HG03432 (cell line): ENCODE results near the gene SNRPB2.

Experiments used
- ATAC-seq: cut with Tn5 transposase; IDR thresholded peaks from one replicate; pipeline ENCODE4 v1.9.1; 2021; ENCODE audit warnings: mild to moderate bottlenecking, moderate library complexity; ENCODE audit not compliant: unreplicated experiment

SNRPB2 gene

DNA sequence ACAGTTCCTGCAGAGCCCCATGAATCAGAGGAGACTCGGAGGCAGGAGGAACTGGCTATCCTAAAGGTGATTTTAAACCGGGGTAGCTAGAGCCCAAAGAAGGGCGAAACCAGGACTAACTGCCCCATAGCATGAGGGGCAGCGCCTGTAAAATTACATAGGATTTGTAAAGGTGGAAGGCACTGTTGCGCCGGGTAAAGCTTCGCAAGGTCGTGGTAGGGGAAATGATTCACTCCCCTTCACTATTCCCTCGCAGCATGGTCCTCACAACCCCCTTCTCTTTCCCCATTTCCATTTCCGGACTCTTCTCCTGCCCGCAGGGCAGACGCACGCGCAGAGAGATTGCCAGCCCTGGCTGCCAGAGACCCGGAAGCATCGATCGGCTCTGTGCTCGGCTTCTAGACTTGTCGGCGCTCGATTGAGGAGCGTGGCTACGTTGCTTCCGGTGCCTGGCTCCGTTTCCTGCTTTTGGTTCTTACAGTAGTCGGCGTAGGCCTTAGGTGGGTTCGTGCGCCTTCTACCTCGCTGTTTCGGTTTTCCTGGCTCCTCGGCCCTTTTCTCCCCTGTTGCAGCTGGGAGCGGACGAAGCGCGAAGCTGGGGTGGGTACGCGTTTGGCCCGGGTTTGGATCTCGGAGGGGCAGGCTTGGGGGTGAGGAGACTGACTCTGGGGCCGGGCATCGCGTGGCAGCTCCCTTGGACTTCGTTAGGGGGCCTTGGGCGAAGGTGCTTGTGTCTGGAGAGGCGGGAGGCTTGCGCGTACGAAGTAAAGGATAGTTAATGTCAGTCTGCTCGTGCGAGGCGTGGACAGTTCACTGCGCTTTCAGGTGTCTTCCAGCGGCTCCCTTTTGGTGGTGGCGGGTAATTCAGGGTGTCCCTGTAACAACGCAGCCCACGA is at the start of gene SNRPB2:
TSS of gene SNRPB2 (plus strand) at position 462 of the 896 bp plus-strand sequence. CDS start 1,677 bp downstream, outside the sequence.
- ATAC-seq = peak; percentile 100

DNA sequence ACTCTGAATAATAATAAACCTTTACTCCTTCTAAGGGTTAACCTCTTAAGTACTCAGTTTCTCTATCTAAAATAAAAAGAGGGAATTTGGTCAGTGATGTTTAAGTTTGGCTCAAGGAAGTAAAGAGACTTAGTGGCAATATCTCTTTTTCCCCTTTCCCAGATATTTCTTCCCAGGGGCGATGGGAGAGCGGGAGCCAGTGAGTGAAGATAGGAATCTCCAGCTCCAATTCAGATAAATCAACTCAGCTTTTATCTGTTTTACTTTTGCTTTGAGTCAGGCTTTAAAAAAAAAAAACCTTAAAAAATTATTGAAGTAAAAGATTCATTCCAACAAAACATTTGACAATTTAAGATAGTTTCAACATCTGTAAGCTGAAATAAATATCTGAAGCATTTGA is 45.4 kb upstream of the SNRPB2 start:
- no peak for ATAC-seq

DNA sequence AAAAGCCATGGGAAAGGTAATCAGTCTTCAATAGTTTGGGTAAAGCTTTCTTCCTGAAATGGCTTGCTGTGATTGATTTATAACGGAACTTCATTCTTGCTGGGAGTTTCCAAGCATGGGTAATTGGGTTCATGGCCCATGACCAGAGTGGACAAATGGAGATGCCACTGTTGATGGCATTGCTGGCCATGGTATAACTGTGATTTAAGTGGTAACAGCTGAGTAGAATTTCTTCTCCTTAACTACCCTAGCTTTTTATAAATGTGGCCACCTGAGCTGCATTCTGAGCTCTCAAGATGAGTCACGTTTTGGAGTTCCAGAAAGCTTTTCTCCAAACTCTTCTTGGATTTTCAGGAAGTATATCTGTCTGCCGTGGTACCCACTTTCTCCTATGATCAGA is 39.9 kb upstream of the SNRPB2 start:
- no peak for ATAC-seq

DNA sequence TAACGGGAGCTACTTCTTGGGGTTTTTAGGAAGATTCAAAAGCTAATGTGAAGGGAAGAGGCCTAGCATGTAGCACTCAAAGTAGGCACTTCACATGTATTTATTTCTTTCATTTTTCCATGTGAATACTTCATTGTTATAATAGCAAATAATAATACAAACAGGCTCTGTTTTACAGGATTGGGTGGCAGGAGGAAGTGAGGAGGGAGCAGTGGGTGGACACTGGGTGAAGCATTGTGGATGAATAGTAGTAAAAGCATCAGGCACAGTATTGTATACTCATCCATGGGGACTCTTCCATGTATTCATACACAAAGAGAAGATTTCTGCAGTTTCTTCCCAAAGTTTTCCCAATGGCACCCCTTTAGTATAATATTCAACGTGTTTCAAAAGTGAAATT is 38.4 kb upstream of the SNRPB2 start:
- no peak for ATAC-seq

DNA sequence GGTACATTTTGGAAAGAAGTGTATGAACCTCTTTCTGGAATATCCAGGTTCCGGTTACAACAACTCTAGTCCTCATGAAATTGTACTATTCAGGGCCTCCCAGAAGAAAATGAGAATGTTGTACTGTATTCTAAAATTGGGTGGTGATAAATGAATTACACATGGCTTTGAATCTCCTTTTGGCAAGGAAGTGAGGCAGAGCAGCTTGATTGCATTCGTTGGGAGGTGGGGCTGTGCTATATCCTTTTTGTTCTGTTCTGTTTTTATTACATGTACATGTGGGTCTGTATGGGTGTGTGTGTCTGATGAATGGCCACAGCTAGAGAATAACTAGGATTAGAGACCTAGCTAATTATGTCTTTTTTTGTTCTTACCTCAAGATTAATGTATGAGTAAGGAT is 37.8 kb upstream of the SNRPB2 start:
- ATAC-seq = no peak

DNA sequence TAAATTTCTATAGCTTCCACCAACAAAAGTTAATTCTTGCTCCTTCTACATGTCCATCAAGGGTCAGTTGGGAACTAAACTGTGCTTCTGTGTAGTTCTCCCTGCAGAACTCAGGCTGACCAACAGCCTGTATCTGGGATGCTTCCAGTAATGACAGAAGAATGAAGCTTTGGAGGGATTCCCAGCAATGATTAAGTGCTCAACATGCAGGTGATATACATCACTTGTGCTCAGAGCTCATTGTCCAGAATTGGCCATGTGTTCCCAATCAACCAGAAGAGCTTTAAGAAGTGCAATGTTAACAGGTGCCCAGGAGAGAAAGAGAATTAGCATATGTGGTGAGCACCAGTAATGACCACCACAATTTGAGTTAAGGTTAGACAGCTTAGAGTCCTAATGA is 37.4 kb upstream of the SNRPB2 start:
- no peak for ATAC-seq

DNA sequence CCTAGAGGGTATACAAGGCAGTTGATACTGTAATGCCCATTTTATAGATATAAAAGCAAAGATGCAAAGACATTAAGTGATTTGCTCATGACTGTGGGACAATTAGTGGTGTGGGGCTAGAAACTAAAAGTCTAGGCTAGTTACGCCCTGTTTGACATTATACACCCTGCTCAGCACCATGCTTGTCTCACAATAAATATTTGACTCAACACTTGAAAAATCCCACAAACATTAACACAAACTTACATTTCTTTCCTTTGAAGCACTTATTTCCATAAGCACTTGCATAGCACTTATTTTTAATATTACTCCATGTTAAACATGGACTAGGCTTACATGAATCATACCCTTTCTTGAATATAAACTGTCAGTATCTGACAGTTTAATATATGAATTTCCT is 36.5 kb upstream of the SNRPB2 start:
- ATAC-seq = no peak

DNA sequence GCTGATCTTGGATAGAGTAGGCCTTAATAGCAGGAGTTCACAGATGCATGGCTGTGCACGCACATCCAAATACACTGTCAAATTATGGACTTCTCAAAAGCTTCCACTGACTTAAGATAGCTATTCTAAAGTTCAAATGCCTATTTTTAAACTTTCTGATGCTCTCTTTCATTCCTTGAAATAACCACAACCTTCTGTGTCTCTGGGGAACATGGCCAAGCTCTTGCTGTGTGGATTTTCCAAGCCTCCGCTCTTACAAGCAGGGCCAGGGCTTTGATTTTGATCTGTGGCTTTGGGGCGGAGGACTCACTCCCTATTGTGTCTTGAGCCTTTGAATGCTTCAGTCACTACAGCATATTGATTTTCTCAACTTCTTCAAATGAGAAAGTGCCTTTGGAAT is 35.7 kb upstream of the SNRPB2 start:
- ATAC-seq = no peak

DNA sequence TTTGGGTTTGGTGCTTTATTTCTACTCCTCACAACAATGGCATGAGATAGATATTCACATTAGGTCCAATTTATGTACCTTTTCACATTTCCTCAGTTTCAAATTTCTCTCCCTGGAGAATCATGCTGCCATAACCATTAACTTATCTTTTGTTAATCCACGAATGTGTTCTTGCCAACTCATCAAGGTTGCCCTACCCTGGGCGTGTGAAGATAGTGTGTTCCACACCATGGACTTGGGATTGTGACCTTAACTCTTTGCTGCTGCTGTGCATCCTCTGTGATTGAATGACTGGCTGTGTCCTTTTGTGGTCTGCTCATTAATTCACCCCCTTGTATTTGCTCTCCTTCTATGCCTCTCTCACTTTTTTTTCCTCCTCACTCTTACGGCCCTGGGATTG is 34.2 kb upstream of the SNRPB2 start:
- no peak for ATAC-seq

DNA sequence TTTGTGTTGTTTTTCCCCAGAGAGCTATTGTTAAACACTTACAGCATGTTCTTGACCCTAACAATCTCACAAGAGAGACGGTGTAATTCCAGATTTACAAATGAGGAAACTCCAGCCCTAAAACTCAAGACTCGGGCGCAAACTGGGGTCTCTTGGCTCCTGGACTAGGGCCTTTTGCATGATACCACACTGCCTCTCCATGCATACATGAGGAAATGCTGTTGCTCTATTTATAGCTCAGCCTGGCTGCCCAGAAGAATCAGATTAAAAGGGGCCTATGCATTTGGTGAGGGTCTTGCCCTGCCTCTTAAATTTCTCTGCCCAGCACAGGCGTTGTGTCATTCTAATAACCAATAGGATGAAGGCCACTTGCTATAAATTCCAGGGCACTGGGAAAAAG is 30.5 kb upstream of the SNRPB2 start:
- ATAC-seq = no peak

DNA sequence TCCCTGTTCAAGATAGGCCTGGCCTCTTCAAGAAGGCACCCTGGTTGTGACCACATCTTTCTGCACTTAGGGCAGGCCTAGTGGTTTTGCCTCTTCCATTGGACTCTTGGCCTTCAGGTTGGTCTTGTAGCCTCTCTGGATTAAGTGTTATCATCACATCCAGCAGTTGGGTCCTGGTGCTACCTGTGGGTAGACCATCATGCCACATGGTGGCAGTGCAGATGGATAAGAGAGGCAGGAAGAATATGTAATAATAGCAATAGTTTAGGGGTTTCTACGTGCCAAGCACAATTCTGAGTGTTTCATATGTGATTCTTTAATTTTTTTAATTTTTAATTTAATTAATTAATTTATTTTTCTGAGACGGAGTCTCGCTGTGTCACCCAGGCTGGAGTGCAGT is 28.5 kb upstream of the SNRPB2 start:
- no peak for ATAC-seq

DNA sequence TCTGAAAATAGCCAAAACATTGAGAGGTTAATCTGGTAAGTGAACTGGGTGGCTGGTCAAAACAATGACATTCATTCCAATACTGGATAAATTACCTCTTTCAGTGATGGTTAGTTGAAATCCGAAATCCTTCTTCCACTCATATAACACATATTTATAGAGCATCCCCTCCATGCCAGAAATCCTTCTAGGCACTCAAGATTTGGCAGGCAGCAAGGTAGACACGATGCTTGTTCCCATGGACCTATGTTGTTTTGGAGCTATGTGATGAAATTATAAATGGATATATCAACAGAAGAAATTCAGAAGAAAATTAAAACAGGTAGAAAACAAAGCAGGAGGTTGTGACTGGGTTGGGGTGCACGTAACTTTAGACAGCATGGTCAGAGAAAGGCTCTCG is 26.3 kb upstream of the SNRPB2 start:
- no peak for ATAC-seq

DNA sequence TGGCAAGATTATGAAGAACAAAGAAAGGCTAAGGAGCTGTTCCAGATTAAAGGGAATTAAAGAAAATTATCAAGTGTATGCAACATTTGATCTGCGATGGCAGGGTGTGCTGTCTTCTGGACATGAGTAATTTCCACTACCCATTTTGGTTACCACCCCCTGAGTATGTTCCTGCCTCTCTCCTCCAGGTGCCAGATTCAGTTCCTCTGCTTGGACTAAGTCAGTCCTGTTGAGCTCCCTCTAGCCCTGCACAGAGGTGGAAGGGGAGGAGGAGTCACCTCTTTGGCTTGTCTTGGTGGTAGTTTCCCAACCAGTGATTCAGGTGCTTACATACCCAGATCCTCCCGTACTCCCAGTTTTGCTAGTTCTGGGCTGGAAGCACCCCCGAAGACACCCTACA is 22.2 kb upstream of the SNRPB2 start:
- ATAC-seq = peak; percentile 59

DNA sequence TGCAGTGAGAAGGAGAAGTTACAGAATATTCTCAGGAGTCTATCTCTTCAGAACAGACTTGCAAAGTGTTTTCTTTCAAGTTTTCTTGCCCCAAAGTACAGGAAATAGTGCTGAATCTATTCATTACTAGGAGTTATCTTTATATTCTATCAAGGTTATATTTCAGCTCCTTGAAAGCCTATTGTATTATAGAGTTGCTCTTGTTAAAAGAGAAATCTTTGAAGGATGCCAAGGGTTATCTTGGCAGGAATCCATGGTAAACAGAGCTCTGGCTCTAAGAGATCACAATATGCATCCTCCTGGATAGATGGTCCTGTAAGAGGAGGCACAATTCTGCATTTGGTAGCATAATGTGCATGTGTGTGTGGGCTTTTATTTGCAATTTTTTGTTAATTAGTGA is 21.2 kb upstream of the SNRPB2 start:
- ATAC-seq = no peak

DNA sequence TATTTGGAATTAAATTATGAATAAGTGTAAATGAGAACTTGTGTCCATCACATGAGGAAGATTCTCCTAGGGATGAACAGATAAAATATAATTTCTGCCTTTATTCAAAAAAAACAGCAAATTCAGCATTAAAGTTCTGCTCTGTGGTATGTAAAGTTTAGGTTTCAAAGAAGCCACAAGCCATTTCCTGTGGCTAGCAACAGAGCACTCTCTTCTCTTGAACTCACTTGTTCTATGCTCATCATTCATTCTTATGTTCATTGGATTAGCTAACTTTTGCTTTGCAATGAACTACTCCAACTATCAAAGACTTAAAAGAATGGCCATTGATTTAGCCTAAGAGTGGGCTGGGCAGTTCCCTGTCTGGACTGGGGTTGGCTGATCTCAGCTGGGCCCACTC is 20.8 kb upstream of the SNRPB2 start:
- peak; percentile 91 for ATAC-seq

DNA sequence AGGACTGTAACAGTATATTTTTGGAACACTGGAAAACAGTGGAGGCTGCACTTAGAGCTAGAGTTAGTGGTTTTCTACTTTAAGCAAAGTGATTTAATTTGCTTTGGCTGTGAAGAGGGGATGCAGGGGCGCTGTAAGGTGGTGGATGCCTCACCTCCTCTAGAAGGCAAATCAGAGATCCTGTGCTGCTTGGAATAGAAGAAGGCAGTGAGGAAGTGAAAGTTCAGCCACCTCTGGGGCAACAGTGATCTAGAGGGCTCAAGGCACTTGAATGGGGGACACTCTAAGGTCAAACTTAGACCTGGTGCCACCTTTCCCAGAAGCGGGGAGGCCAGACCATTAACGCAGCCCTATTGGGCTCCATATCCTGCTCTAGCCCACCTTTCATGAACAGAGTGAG is 19.0 kb upstream of the SNRPB2 start:
- ATAC-seq = peak; percentile 47

DNA sequence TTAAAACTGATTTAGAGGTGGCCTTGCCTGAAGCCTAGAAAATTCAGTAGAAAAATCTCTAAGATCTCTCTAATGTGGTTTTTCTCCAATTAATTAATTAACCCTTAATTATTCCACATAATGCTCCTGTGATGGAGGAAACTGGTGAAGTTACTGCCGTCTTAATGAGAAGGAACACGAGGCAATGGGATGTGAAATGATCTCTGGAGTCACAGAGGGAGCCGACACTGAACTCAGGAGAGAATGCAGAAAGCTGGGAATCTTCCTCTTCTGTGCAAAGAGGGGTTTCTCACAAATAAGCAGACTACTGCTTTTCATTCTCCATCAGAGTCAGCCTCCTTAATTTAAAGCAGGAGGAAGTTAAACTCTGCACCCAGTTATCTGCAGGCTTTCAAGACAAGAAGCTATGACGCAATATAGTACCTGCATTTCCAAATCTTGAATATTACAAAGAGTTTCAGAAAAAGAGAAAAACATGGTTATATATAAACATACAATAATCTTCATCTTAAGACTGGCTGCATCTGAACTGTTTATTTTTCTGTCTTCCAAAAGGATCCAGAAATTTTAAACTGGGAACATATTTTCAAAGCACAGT is 18.1 kb upstream of the SNRPB2 start:
- ATAC-seq = no peak

DNA sequence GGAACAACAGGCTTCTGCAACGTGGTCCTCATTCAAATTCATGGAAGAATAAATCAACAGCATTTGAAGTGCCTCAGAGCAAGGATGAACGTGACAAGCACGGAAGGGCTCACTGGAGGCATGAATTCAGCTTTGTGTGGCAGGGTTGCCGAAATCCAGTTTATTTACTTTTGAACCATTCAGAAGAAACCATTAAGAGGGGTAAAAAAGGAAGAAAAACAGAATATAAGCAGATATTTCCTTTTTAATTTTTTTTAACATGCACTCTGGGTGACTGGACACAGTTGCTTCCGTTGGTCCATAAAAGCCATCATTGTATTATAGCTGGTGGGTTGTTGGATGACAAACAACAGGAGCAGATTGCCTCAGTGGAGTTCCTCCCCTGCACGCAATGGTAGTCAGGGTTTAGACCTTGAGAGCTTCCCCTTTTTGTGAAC is 17.3 kb upstream of the SNRPB2 start:
- no peak for ATAC-seq

DNA sequence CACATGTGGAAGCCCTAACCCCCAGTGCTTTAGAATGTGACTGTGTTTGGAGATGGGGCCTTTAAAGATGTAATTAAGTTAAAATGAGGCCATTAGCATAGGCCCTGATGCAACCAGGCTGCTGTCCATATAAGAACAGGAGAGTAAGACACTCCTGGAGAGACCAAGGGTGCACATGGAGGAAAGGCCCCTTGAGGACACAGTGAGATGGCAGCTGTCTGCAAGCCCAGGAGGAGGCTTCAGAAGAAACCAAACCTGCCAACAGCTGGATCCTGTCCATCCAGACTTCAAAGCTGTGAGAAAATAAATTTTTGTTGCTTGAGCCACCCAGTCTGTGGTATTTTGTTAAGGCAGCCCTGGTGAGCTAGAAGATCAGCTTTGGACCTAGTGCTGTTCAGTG is 16.8 kb upstream of the SNRPB2 start:
- no peak for ATAC-seq

DNA sequence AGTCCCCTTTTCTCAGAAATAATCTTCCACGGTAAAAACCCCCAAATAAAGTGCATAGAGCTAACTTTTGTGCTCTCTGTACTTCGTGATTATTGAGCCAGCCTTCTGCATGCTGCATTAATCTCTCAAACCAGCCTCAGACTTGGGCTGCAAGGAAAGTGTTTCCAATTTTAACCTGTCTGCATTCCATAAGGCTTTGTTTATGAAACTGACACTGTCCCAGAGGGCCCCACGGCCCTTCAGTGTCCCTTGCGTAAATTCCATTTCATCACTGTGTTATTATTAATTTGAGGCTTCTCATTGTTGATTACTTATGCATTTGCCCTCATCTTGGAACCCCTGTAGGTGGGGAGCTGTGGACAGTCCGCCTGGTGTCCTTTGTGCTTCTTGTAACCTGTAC is 15.6 kb upstream of the SNRPB2 start:
- ATAC-seq = no peak

DNA sequence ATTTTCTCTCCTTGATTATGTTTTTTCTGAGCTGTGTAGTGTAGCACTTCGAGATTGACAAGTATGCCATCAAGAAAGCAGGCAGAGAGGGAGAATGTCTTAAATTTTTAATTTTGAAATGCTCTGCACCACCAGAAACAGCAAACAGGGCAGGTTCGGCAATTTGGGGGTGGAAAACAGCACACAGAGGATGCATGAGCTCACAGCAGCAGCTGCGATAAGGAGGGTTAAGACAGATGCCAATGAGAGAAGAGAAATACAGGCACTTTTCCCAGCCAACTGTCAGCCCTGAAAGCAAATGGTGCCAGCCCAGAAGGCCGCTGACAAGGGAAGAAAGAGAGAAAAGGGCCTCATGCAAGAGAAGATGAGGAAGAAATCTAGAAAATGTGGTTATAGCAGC is 15.1 kb upstream of the SNRPB2 start:
- no peak for ATAC-seq

DNA sequence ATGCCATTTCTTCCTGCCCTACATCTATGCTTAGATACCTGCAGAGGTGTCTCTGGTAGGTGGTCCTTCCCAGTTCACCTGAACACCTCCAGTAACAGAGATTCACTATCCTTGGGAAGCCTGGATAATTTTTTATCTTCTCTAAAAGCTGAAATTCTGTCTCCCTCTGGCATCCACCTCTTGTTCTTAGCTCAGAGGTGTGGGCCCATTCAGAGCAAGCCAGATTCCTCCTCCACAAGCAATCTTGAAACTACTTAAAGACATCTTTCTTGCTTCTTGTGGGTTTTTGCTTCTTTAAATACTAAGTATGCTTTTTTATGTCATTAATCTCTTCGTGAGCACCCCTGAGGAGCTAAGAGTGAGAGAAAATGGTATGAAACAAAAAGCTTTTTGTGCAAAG is 10.4 kb upstream of the SNRPB2 start:
- ATAC-seq = no peak

DNA sequence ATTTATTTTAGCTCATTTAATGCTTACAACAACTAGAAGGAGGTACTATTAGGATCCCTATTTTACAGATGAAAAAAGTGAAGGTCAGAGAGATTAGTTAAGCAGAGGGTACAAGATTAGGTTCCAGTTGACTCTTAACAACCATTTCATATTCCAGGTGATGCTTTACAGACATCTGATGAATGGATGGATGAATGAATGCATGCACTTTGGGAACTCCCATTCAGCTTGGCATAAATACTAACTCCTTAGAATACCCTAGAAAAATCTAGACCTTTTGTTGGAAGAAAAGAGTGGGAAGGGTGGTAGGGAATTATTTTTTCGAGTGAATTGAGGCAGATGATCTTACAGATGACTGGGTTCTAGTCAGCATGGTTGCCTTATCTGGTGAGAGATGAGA is 746 bp upstream of the SNRPB2 start:
- no peak for ATAC-seq
